Measurements from ENCODE around the gene ARMCX4.

ARMCX4 gene

DNA sequence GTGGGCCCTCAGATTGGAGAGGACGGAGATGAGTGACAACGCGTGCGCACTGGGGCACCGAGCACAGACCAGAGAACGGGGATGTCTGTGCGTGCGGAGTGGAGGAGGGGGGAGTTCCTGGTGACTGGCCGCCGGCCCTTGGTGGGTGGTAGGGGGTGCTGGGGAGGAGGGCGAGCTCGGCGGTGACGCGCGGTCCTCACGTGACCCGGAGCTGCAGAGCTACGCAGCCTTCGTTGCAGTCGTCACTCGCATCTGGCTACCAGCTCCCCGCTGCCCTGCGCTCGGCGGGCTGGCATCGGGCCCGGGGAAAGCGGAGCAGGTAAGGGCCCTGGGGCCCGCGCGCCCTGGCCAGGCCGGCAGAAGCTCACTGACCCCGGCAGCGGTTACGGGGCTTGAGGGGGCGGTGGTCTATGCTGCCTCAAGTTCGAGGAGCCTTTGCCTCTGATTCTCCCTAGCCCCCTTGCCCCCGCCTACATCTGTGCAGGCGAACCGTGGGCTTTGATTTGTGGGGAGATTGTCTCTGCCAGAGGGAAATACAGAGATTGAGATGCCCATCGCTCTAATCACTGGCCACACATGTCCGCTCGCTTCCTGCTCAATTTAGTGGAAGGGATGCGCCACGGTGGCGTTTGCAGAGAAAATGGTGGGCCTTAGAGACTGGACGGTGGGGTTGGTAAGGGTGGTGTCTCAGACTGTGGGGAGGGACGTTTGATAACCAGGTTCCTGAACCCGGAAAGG, at the start of gene ARMCX4:
TSS of gene ARMCX4 (plus strand) at position 245 of the 738 bp plus-strand sequence. CDS start 3,134 bp downstream, outside the sequence.
- H3K27ac ChIP-seq: no peak within 1 kb of the TSS
- no peaks in the 10 kb centered on the region for H3K36me3 ChIP-seq
- H3K9me3 ChIP-seq: no peaks in the 10 kb centered on the region
- H3K4me1 ChIP-seq (ENCODE audit: control insufficient read depth in 1 of 2, insufficient read depth in 1 of 2, low read depth in 1 of 2, low read length in 1 of 2): no peaks in the 10 kb centered on the region
- H3K4me3 ChIP-seq (ENCODE audit: low read depth in 1 of 2, low read length in 1 of 2): no peak within 1 kb of the TSS
- H3K27me3 ChIP-seq: peaks cover 30% of the 10 kb centered on the region
- TF ChIP-seq, protein P1, sequence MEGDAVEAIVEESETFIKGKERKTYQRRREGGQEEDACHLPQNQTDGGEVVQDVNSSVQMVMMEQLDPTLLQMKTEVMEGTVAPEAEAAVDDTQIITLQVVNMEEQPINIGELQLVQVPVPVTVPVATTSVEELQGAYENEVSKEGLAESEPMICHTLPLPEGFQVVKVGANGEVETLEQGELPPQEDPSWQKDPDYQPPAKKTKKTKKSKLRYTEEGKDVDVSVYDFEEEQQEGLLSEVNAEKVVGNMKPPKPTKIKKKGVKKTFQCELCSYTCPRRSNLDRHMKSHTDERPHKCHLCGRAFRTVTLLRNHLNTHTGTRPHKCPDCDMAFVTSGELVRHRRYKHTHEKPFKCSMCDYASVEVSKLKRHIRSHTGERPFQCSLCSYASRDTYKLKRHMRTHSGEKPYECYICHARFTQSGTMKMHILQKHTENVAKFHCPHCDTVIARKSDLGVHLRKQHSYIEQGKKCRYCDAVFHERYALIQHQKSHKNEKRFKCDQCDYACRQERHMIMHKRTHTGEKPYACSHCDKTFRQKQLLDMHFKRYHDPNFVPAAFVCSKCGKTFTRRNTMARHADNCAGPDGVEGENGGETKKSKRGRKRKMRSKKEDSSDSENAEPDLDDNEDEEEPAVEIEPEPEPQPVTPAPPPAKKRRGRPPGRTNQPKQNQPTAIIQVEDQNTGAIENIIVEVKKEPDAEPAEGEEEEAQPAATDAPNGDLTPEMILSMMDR (IDR thresholded peaks at IDR 0.05): no peak

DNA sequence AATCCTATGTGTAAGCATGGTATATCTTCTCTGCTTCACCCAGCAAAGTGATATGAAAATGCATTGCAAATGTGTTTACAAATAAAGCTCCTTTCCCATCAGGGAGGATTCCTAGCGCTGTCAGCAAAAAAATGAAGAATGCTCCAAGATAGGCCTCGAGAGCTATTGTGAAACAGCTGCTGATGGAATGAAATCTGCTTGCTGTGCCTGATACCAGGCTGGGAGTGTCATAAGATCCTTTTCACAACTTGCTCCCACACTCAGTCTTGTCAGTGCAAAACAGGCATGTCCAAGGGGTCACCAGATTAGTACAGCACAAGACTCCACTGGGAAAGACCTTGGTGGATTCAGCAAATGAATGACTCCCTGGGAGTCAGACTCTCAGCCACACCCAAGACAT, 43.2 kb upstream of the ARMCX4 start:
- Histone ChIP-seq H3K27ac (no peak overlapping the region), H3K36me3 (peaks cover 5% of the 10 kb centered on the region), H3K9me3 (no peaks in the 10 kb centered on the region), H3K27me3 (no peaks in the 10 kb centered on the region), H3K4me1 (ENCODE audit: control insufficient read depth in 1 of 2, insufficient read depth in 1 of 2, low read depth in 1 of 2, low read length in 1 of 2) (no peaks in the 10 kb centered on the region), H3K4me3 (ENCODE audit: low read depth in 1 of 2, low read length in 1 of 2) (no peak overlapping the region)
- TF ChIP-seq, protein P1 (IDR thresholded peaks at IDR 0.05): no peak

GRCh38 chrX:101449279-101449678, 36.0 kb upstream of the ARMCX4 start:
- Histone ChIP-seq H3K9me3 (no peaks in the 10 kb centered on the region), H3K4me3 (ENCODE audit: low read depth in 1 of 2, low read length in 1 of 2) (no peak overlapping the region), H3K27ac (no peak overlapping the region), H3K36me3 (no peaks in the 10 kb centered on the region), H3K27me3 (no peaks in the 10 kb centered on the region), H3K4me1 (ENCODE audit: control insufficient read depth in 1 of 2, insufficient read depth in 1 of 2, low read depth in 1 of 2, low read length in 1 of 2) (no peaks in the 10 kb centered on the region)
- TF ChIP-seq, protein P1 (IDR thresholded peaks at IDR 0.05): no peak

GRCh38 chrX:101450085-101450484, 35.2 kb upstream of the ARMCX4 start:
- Histone ChIP-seq H3K9me3 (no peaks in the 10 kb centered on the region), H3K36me3 (no peaks in the 10 kb centered on the region), H3K4me1 (ENCODE audit: control insufficient read depth in 1 of 2, insufficient read depth in 1 of 2, low read depth in 1 of 2, low read length in 1 of 2) (no peaks in the 10 kb centered on the region), H3K27ac (no peak overlapping the region), H3K4me3 (ENCODE audit: low read depth in 1 of 2, low read length in 1 of 2) (no peak overlapping the region), H3K27me3 (no peaks in the 10 kb centered on the region)
- TF ChIP-seq, protein P1 (IDR thresholded peaks at IDR 0.05): no peak

- Histone ChIP-seq H3K27me3 (no peaks in the 10 kb centered on the region), H3K9me3 (no peaks in the 10 kb centered on the region), H3K36me3 (no peaks in the 10 kb centered on the region), H3K4me3 (ENCODE audit: low read depth in 1 of 2, low read length in 1 of 2) (no peak overlapping the region), H3K27ac (no peak overlapping the region), H3K4me1 (ENCODE audit: control insufficient read depth in 1 of 2, insufficient read depth in 1 of 2, low read depth in 1 of 2, low read length in 1 of 2) (no peaks in the 10 kb centered on the region)
- TF ChIP-seq, protein P1 (IDR thresholded peaks at IDR 0.05): no peak
Observed at GRCh38 chrX:101450961-101451360, 34.3 kb upstream of the ARMCX4 start.
